Upper lobe of left lung (tissue), 6 donors: ENCODE results near the gene TTLL10. TPM values are rescaled to one million over a fixed set of nuclear protein-coding genes. Genes with fewer than 3 reads are reported as not detected.

Source experiments
- ATAC-seq, 2 donors: fragments of 200-7000 bp; cut with Tn5 transposase; one replicate each; pipeline ENCODE4 v1.9.1; 2022; ENCODE audit warnings: mild to moderate bottlenecking in 2 of 2, moderate library complexity in 2 of 2; ENCODE audit not compliant: low FRiP score in 2 of 2
- DNase-seq, 2 donors: peaks; one replicate each; pipeline ENCODE4 v3.0.0-alpha.2; 2019 to 2020
- H3K27ac ChIP-seq, 4 donors: fragments of 200-600 bp; sonication (generic); one replicate each; pipeline ENCODE4 v1.5.1; 2016 to 2019
- H3K27me3 ChIP-seq, 4 donors: fragments of 200-600 bp; sonication (generic); one replicate each; pipeline ENCODE4 v1.5.1; 2017 to 2019
- H3K36me3 ChIP-seq, 4 donors: fragments of 200-600 bp; sonication (generic); one replicate each; pipeline ENCODE4 v1.5.1; 2016 to 2019
- H3K4me1 ChIP-seq, 4 donors: fragments of 200-600 bp; sonication (generic); one replicate each; pipeline ENCODE4 v1.5.1; 2018 to 2019
- H3K4me3 ChIP-seq, 4 donors: fragments of 200-600 bp; sonication (generic); one replicate each; pipeline ENCODE4 v1.5.1; 2017 to 2019; ENCODE audit warnings: mild to moderate bottlenecking in 2 of 4, moderate library complexity in 1 of 4
- H3K9me3 ChIP-seq, 4 donors: fragments of 200-600 bp; sonication (generic); one replicate each; pipeline ENCODE4 v1.5.1; 2018 to 2019
- CTCF ChIP-seq, 6 experiments: fragments of 450-650 bp in 4 of 6; fragments of 200-600 bp in 2 of 6; sonication (generic) in 2 of 6; IDR thresholded peaks; one replicate each; pipeline ENCODE4 v1.5.1; 2016 to 2019; ENCODE audit warnings: antibody characterized with exemption in 6 of 6
- EP300 ChIP-seq, 4 donors: sonication (generic); formaldehyde crosslinking; IDR thresholded peaks; one replicate each; pipeline ENCODE4 v1.5.1; 2017; ENCODE audit warnings: antibody characterized with exemption in 4 of 4, control low read depth in 2 of 4
- POLR2A ChIP-seq, 4 donors: fragments of 450-650 bp; IDR thresholded peaks; one replicate each; pipeline ENCODE4 v1.5.1; 2016 to 2017; ENCODE audit warnings: antibody characterized with exemption in 4 of 4, mild to moderate bottlenecking in 2 of 4
- POLR2AphosphoS5 ChIP-seq, 2 donors: sonication (generic); formaldehyde crosslinking; IDR thresholded peaks; one replicate each; pipeline ENCODE4 v1.5.1; 2017; ENCODE audit warnings: antibody characterized with exemption in 2 of 2
- WGBS, 2 donors: methylation state at CpG; one replicate each; pipeline ENCODE4 v1.1.5; 2017 to 2018; 5-methylcytosine and 5-hydroxymethylcytosine counted together
- total RNA-seq, 6 donors: library from RNA; depleted of rRNA in 4 of 6; stranded (reverse); fragments of >200 nt in 4 of 6; gene quantifications; one replicate each; pipeline versions ENCODE4 v1.1.0 to v1.2.1, GENCODE V29; 2016 to 2021
- donor health status: DM: no; HTN: no; CAD: no; lungs with moderate emphysema.
- donor health status: DM: no; HTN: yes; CAD: no; lungs with severe emphysema.

Gene TTLL10
- total RNA-seq, 6 donors from 2014 or later = 0.86 to 14.5 (median 5.8) TPM

DNA sequence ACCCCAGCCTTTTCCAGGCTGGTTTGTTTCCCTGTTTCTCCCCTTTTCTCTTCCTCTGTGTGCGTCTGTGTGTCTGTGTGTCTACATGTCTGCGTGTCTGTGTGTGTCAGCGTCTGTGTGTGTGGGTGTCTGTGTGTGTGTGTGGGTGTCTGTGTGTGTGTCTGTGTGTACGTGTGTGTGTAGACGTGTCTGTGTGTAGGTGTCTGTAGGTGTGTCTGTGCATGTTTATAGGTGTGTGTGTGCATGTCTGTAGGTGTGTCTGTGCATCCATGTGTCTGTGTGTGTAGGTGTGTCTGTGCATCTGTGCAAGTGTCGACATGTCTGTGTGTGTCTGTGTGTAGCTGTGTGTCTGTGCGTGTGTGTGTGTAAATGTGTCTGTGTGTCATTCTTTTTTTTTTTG lies 3.3 kb downstream of the TTLL10 start:
- ATAC-seq (no peak), DNase-seq (no peak)
- WGBS, 2 donors = 76 to 86% methylated on average over 6 to 7 of the region's 7 CpGs
- no peak overlapping the region for H3K27ac ChIP-seq
- peaks cover 0 to 9% (median 7%) of the 10 kb centered on the region in 4 donors for H3K4me1 ChIP-seq
- H3K4me3 ChIP-seq = no peak overlapping the region
- TF ChIP-seq EP300 (IDR thresholded peaks at IDR 0.05) (no peak), POLR2AphosphoS5 (IDR thresholded peaks at IDR 0.05) (no peak), POLR2A (IDR thresholded peaks at IDR 0.05) (no peak), CTCF (IDR thresholded peaks at IDR 0.05) (no peak)
- no peaks in the 10 kb centered on the region for H3K9me3 ChIP-seq
- no peaks in the 10 kb centered on the region for H3K36me3 ChIP-seq
- peaks cover 0 to 3% (median 0%) of the 10 kb centered on the region in 4 donors for H3K27me3 ChIP-seq

DNA sequence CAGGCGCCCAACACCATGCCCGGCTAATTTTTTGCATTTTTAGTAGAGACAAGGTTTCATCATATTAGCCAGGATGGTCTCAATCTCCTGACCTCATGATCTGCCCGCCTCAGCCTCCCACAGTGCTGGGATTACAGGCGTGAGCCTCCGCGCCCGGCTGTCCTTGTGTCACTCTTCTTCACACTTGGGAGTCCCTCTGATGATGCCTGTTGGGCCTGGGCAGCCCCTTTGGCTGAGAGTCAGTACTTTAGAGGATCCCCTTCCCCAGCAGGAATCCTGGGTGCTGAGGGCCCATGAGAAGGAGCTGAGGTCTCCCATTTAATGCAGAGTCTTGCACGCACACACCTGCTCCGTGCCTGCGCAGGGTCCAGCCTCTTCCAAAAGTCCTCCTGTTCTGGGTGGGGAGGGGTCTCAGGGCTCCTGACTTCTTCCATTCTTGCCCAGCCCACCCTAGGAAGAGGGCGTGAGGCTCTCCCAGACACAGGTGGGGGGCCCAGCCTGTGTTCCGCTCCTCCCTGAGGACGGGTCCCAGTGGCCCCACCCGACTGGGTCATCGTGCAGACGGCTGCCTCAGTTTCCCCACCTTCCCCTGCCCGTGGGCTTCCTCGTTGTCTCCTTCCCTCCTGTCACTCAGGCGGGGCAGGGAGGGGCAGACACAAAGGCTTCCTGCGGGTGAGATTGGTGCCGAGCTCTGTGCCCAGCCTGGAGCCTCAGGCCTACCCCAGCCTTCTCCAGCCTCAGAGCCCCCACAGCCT lies 3.9 kb downstream of the TTLL10 start:
- 86 to 89% methylated on average over 12 to 21 of the region's 21 CpGs for WGBS, 2 donors
- DNase-seq (peak in 1 of 2 donors; percentile 42), ATAC-seq (no peak)
- H3K4me1 ChIP-seq = peaks cover 0 to 15% (median 7%) of the 10 kb centered on the region in 4 donors
- H3K36me3 ChIP-seq = no peaks in the 10 kb centered on the region
- TF ChIP-seq POLR2AphosphoS5 (IDR thresholded peaks at IDR 0.05) (no peak), EP300 (IDR thresholded peaks at IDR 0.05) (no peak), CTCF (IDR thresholded peaks at IDR 0.05) (no peak), POLR2A (IDR thresholded peaks at IDR 0.05) (no peak)
- no peaks in the 10 kb centered on the region for H3K9me3 ChIP-seq
- H3K4me3 ChIP-seq = no peak overlapping the region
- H3K27me3 ChIP-seq = peaks cover 0 to 3% (median 0%) of the 10 kb centered on the region in 4 donors
- no peak overlapping the region for H3K27ac ChIP-seq

GRCh38 chr1:1178794-1179331 lies 5.2 kb downstream of the TTLL10 start:
- peaks cover 0 to under 1% (median 0%) of the 10 kb centered on the region in 4 donors for H3K27me3 ChIP-seq
- TF ChIP-seq CTCF (IDR thresholded peaks at IDR 0.05) (no peak), POLR2AphosphoS5 (IDR thresholded peaks at IDR 0.05) (no peak), EP300 (IDR thresholded peaks at IDR 0.05) (no peak), POLR2A (IDR thresholded peaks at IDR 0.05) (no peak)
- peaks cover 0 to 19% (median 5%) of the 10 kb centered on the region in 4 donors for H3K4me1 ChIP-seq
- no peak overlapping the region for H3K4me3 ChIP-seq
- H3K27ac ChIP-seq = no peak overlapping the region
- ATAC-seq (no peak), DNase-seq (peak in 1 of 2 donors; percentile 84)
- H3K36me3 ChIP-seq = no peaks in the 10 kb centered on the region
- WGBS, 2 donors = 93 to 100% methylated on average over 5 to 24 of the region's 32 CpGs
- H3K9me3 ChIP-seq = no peaks in the 10 kb centered on the region

- 89 to 90% methylated on average over 4 to 25 of the region's 25 CpGs for WGBS, 2 donors
- Histone ChIP-seq H3K9me3 (no peaks in the 10 kb centered on the region), H3K4me3 (no peak overlapping the region), H3K27me3 (no peaks in the 10 kb centered on the region), H3K27ac (no peak overlapping the region), H3K36me3 (no peaks in the 10 kb centered on the region), H3K4me1 (peaks cover 0 to 17% (median 5%) of the 10 kb centered on the region in 4 donors)
- TF ChIP-seq POLR2A (IDR thresholded peaks at IDR 0.05) = no peak
- no peak for TF ChIP-seq POLR2AphosphoS5 (IDR thresholded peaks at IDR 0.05)
- TF ChIP-seq CTCF (IDR thresholded peaks at IDR 0.05) = no peak
- DNase-seq = peak in 1 of 2 donors; percentile 79
- no peak for ATAC-seq
Measured at GRCh38 chr1:1179346-1179982, 5.8 kb downstream of the TTLL10 start.
